Stimulated activated CD4-positive, alpha-beta T cell treated with anti-CD3 and anti-CD28 coated beads, Interleukin-4, amount 100 ng/mL, for 4 hours (primary cell): ENCODE measurements around the gene PKNOX2.

Source experiments
- DNase-seq, 2 experiments: peaks; one replicate each; pipeline ENCODE4 v3.0.0-alpha.2; 2020

Gene PKNOX2

DNA sequence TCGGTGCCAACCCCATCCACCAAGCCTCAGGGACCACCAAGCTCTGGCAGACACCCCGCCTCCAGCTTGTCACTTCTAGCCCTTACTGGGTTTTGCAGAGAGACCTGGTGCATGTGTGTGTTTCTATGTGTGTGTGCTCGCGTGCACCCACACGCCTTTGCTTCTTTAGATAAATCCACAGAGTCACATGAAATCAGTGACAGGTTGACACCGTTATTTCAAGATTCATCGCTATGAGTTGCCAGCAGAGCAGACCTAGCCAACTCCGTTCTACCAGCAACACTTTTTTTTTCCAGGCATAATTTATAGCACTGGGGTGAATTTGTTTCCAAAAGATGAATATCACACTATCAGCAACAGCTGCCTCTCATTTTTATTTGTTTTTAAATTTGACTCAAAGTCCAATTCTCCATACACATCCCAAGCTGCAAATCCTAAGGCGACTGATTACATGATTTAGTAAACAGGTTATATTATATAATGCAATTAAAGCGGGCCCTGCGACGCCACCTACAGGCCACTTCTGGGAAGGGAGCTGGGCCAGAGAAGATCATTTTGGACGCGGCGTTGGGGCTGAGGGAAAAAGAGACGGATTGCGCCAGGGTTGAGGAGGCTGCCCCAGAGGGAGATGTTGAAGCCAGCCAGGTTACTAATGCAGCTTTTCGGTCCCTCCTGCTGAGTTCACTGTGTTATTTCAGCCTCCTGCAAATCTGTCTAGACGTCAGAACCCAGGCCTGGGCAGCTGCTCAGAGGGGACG, 181.0 kb downstream of the PKNOX2 start:
- DNase-seq: peak in 1 of 2 experiments; percentile 27

GRCh38 chr11:125346179-125346530, 181.6 kb downstream of the PKNOX2 start:
- DNase-seq: no peak

DNA sequence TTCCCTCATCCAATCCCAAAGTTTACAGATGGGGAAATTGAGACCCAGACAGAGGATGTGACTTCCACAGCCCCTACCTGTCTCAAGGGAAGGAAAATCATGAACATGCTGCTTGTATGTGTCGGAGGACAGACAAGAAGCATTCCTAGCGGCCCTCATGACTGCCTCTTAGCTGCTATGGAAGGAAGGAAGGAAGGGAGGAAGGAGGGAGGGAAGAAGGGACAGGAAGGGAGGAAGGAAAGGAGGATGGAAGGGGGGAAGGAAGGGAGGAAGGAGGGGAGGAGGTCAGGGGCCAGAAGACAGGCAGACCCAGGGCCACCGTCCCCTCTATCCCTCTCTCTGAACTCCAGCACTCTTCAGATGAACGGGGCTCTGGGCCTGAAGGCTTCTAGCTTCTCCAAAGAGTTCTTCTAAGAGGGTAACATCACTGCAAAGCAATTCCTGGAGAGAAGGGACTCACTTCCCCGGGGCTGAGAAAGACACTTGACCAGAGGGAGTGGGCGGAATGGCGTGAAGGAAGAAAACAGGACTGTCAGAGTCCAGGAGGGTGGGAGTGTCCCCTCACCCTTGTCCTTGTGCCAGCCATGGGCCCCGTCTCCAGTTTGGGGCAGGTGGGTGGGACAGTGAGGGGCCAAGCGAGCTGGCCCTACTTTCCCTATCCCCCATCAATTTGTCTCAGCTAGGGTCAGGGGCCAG, 182.2 kb downstream of the PKNOX2 start:
- no peak for DNase-seq

- DNase-seq: no peak
These were observed 182.7 kb downstream of the PKNOX2 start for GRCh38 chr11:125347261-125347585.

DNA sequence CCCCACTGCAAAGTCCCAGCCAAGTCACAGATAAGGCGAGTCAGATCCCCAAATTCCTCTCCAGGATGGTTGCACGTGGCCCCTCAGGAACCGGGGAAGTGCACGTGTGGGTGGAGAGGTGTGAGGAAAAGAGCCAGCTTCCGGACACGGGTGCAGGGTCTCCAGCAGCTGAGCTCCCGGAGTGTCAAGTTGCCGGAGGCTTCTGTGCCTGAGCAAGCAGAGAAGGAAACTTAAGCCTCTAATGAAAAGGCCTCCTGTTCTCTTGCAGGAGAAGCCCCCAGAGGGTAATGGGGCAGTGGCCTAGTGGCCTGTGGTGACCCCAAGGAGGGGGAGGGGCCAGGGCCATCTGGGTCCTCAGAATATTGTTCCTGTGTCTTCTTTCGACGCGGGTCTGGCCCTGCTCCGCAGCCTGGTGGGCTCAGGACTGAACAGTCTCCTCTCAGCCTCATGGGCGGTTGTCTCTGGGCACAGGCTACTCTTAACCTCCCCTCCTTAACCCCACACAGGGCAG, 183.6 kb downstream of the PKNOX2 start:
- no peak for DNase-seq

DNA sequence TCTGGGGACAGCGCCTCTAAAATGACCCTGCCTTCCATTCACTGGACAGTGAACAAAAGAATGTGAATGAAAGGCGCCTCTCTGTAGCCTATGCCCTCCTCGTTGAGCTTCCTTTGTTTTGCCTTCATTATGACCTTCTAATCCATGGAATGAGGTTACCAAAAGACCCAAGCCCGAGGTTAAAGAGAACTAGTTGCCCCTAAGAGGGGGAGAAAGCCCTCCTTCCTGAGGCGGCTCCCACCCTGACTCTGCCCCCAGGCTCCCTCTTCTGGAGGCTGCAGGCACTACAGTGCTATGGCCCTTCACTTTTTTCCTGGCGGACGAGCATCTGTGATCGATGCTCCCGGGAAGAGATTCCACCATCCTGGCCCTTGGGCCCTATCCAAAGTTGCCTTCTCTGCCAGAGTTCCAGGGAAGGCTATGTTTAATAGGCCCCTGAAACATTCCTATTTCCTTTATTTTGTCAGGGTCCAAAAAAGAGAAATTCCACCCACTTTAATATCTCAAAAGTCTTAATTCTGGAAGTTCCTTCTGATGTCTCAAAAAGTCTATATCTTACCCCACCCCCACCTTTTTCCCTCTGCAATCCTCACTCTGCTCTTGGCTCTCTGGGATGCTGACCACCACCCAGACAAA, 184.2 kb downstream of the PKNOX2 start:
- peak in 1 of 2 experiments; percentile 43 for DNase-seq

DNA sequence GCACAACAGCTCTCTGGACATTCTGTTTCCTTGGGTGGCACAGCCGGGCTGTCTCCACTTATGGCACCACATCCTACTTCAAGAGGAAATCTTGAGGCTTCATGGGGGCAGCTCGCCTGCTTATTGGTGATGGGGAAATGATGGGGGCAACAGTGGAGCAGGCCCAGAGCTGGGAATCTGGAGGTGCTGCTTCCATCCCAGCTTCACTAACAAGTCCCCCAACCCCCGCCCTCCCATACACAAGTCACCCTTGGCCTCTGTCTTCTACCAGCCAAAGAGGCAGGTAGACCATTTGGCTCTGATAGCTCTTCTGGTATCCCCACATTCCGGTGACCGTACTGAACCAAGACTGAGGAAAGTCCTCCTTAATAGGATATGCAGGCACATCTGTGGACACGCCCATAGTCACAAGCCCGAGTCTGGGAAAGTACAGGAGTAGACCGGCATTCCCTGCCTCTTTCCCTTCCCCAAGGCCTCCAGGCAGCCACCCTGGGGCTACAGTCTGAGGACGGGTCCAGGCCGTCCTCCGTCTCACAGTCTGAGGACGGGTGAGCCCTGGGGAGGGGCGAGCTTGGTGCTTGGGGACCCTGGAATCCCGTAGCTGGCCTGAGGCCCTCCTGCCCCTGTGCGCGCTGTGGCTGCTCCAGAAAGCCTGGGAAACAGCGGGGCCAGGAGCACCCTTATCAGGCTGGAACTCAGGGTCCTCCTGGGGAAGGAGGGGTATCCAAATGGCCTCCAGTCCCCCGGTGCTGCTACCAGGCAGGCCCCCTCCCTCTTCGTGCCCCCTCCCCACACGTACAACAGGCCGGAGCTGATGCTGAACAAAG, 185.9 kb downstream of the PKNOX2 start:
- DNase-seq: no peak

- no peak for DNase-seq
These were observed 186.7 kb downstream of the PKNOX2 start for GRCh38 chr11:125351033-125351867.

- no peak for DNase-seq
These were observed 187.3 kb downstream of the PKNOX2 start for GRCh38 chr11:125351868-125352250.

- no peak for DNase-seq
These were observed 192.2 kb downstream of the PKNOX2 start for GRCh38 chr11:125356797-125357196.

GRCh38 chr11:125357551-125357950, 193.0 kb downstream of the PKNOX2 start:
- no peak for DNase-seq

- DNase-seq: no peak
These were observed 193.8 kb downstream of the PKNOX2 start for GRCh38 chr11:125358254-125358840.

DNA sequence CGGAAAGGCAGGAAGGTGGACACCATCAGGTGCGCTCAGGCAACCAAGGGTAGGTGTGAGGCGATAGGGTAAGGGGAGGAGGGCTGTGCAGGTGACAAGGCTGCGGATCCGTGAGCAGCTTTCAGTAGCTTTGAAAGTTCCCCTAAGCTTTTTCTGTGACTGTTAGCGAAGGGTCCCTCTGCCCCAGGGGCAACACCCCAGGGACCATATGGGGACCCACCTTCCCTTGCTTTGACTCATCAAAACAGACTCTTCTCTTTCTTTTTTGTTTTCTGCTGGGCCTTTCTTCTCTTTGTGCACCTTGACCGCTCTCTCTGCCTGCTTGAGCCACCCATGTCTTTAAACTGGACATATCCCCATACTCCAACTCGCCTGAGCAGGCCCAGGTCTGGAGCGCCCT, 194.6 kb downstream of the PKNOX2 start:
- no peak for DNase-seq

DNA sequence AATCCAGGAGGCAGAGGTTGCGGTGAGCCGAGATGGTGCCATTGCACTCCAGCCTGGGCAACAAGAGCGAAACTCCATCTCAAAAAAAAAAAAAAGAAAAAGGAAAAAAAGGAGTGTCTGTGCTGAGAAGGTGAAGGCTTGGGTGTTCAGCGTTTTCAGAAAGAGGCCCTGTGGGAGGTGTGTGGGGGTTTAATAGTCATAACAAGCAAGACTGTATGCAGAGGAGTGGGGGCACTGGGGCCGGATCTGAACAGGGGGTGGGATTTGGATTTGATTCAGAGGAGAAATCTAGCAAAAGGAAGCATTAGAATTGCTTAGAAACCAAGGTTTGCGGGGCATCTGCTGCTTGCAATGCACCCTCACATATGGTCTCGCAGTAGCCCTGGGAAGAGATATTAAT, 195.5 kb downstream of the PKNOX2 start:
- DNase-seq: no peak

DNA sequence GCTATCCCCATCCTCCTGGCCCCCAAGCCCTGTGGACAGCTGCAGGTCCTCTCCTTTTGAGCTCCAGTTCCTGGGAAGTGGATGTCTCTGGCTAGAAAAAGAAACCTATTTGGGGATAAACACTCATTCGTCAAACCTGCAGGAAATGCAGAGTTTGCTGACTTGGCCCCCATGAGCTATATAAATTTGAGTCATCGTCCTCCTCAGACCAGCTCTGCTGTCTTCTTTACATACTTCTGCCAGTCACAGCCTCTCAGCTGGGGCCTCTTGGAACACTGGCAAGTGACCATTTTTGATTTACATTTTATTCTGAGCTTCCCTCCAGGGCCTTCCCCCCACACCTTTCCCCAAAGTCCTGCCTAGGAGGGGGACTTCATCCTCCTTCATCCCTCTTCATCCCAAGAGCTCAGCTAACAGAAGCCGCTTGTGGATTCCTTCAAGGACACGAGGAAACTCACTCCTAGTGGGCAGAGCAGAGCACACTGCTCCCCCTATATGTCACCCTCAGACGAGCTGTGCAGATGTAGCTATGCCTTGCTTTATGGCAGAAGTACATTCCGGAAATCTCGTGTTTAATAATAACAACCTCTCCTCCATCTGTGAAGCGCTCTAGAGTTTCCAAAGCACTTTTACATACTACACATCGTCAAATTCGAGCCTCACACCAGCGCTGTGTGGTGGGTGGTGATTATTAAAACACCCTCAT, 199.7 kb downstream of the PKNOX2 start:
- DNase-seq: no peak

DNA sequence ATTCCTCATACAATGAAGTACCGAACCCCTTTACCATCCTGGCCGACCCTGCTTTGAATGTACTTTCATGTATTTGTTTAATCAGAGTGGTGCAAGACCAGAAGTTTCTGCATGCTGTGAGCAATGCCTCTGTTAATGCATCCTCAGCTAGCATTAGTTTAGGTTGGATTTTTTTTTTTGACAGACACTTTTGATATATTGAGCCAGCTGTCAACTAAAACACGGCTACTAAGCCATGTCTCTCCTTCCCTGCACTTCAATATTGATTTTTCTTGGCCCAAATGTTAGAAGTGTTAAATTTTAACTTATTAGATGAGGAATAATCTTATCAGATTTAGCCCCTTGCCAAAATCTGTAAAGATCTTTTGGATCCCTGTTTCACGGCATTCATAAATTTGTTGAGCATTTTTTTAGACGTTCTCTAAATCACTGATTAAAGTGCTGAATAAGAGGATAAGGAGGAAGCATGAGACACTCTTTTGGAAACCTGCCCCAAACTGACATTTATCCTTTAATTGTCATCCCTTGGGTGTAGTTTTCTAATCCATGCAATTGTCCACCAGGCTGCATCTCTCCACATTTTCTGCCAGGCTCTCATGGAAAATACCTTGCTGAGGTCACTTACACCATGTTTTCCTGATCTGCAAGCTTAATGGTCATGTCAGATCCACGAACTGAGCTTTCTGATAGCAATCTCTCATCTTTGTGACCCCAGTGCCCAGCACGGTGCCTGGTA, 200.8 kb downstream of the PKNOX2 start:
- DNase-seq: no peak

- no peak for DNase-seq
These were observed 203.2 kb downstream of the PKNOX2 start for GRCh38 chr11:125367710-125368109.

GRCh38 chr11:125368757-125369156, 204.2 kb downstream of the PKNOX2 start:
- no peak for DNase-seq

- DNase-seq: no peak
These were observed 205.3 kb downstream of the PKNOX2 start for GRCh38 chr11:125369808-125370207.
